B cell (primary cell): ENCODE results near the gene GALNT18.

Experiments
- EZH2 ChIP-seq: IDR thresholded peaks from 2 replicates; pipeline ENCODE4 v1.6.1; 2012; ENCODE audit warnings: borderline replicate concordance, low read depth, mild to moderate bottlenecking, moderate library complexity, low read length; ENCODE audit not compliant: insufficient read depth, poor library complexity, severe bottlenecking
- TF ChIP-seq, protein P1 (sequence below): fragments of 200-600 bp; IDR thresholded peaks from one replicate; pipeline ENCODE4 v1.8.0; 2022; ENCODE audit warnings: antibody characterized with exemption, mild to moderate bottlenecking

DNA sequence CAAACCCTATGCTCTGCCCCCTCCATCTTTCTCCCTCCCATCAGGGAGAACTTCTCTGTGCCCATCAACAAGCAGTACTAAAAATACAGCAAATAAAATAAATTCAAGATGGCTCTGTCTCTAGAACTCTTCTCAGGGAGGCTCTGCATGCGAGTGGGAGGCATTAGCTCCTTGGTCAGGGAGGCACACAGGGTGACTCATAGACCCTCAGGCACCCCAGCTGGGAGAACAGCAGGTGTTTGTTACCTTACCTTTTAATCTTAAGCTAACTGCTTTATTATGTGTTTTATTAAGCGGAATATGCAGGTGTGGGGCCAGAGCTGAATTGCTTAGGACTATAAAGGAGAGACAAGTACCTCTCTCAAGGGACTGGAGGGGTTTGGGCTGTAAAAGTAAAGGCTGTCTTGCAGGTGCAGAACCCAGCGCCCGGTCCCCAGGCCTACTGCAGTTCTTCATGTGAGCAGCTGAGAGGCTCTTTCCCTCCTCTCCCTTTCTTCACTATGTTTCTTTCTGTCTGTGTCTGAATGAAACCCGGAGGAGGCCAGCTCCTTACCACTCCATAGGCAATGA lies 289.6 kb downstream of the GALNT18 start:
- TF ChIP-seq, protein P1, sequence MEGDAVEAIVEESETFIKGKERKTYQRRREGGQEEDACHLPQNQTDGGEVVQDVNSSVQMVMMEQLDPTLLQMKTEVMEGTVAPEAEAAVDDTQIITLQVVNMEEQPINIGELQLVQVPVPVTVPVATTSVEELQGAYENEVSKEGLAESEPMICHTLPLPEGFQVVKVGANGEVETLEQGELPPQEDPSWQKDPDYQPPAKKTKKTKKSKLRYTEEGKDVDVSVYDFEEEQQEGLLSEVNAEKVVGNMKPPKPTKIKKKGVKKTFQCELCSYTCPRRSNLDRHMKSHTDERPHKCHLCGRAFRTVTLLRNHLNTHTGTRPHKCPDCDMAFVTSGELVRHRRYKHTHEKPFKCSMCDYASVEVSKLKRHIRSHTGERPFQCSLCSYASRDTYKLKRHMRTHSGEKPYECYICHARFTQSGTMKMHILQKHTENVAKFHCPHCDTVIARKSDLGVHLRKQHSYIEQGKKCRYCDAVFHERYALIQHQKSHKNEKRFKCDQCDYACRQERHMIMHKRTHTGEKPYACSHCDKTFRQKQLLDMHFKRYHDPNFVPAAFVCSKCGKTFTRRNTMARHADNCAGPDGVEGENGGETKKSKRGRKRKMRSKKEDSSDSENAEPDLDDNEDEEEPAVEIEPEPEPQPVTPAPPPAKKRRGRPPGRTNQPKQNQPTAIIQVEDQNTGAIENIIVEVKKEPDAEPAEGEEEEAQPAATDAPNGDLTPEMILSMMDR = no peak
- no peak for TF ChIP-seq EZH2
